Osteocyte (in vitro differentiated cells): Measurements from ENCODE around the gene ARHGEF11. TPM values are rescaled to one million over a fixed set of nuclear protein-coding genes. Genes with fewer than 3 reads are reported as not detected.

Experiments
- DNase-seq: peaks from one replicate; pipeline ENCODE4 v3.0.0; 2021; ENCODE audit warnings: mixed read lengths; ENCODE audit not compliant: unreplicated experiment; ENCODE audit errors: extremely low spot score
- H3K27ac Mint-ChIP-seq: one replicate; pipeline ENCODE4 v1.8.0; 2021; ENCODE audit warnings: mild to moderate bottlenecking, mixed read lengths; ENCODE audit not compliant: unreplicated experiment
- H3K27me3 Mint-ChIP-seq: one replicate; pipeline ENCODE4 v1.8.0; 2021; ENCODE audit warnings: mixed read lengths; ENCODE audit not compliant: unreplicated experiment
- H3K36me3 Mint-ChIP-seq: one replicate; pipeline ENCODE4 v1.8.0; 2021; ENCODE audit warnings: mixed read lengths; ENCODE audit not compliant: unreplicated experiment
- H3K4me1 Mint-ChIP-seq: one replicate; pipeline ENCODE4 v1.8.0; 2021; ENCODE audit warnings: mixed read lengths; ENCODE audit not compliant: unreplicated experiment
- H3K4me3 Mint-ChIP-seq: one replicate; pipeline ENCODE4 v1.8.0; 2021; ENCODE audit warnings: mild to moderate bottlenecking, moderate library complexity, mixed read lengths; ENCODE audit not compliant: unreplicated experiment
- H3K9me3 Mint-ChIP-seq: one replicate; pipeline ENCODE4 v1.8.0; 2021; ENCODE audit warnings: mixed read lengths; ENCODE audit not compliant: unreplicated experiment
- total RNA-seq: library from RNA; stranded (reverse); gene quantifications from 2 replicates; pipeline ENCODE4 v1.2.1, GENCODE V29; 2021
- TF ChIP-seq, protein P1 (sequence below): fragments of 200-600 bp; sonication (generic); IDR thresholded peaks from 2 replicates; pipeline ENCODE4 v1.5.0; 2021; ENCODE audit warnings: antibody characterized with exemption, mild to moderate bottlenecking, moderate library complexity

Gene ARHGEF11
- total RNA-seq, 1 donor from 2014 or later: 42.2 TPM

DNA sequence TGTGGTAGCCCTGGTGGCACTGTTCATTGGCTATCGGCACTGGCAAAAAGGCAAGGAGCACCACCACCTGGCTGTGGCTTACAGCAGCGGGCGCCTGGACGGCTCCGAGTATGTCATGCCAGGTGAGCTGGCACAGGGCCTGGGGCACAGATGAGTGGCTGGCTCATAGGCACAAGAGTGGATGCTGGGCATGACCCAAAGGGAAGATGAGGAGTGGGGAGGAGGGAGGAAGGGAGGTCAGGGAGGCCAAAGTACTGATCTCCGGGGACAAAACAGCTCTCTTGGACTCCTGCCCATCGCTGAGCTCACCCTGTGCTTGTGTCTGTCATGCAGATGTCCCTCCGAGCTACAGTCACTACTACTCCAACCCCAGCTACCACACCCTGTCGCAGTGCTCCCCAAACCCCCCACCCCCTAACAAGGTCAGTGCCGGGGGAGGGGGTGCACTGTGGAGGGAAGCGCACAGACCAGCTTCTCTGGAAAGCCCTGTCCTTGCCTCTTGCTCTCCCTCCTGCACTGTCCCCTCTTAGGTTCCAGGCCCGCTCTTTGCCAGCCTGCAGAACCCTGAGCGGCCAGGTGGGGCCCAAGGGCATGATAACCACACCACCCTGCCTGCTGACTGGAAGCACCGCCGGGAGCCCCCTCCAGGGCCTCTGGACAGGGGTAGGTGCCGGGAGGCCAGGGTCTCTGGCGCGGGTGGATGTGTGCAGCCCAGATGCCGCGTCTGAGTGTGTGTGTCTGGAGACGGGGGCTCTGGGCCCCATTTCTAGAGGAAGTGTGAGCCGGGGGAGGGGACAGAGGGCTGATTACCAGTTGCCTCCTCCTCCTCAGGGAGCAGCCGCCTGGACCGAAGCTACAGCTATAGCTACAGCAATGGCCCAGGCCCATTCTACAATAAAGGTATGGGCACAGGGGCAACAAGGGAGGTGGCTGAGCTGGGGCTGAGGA is 132.4 kb downstream of the ARHGEF11 start:
- Mint-ChIP-seq H3K27ac (no peak overlapping the region), H3K9me3 (no peaks in the 10 kb centered on the region), H3K27me3 (no peaks in the 10 kb centered on the region), H3K4me1 (no peaks in the 10 kb centered on the region), H3K4me3 (no peak overlapping the region), H3K36me3 (peaks cover 24% of the 10 kb centered on the region)
- TF ChIP-seq, protein P1, sequence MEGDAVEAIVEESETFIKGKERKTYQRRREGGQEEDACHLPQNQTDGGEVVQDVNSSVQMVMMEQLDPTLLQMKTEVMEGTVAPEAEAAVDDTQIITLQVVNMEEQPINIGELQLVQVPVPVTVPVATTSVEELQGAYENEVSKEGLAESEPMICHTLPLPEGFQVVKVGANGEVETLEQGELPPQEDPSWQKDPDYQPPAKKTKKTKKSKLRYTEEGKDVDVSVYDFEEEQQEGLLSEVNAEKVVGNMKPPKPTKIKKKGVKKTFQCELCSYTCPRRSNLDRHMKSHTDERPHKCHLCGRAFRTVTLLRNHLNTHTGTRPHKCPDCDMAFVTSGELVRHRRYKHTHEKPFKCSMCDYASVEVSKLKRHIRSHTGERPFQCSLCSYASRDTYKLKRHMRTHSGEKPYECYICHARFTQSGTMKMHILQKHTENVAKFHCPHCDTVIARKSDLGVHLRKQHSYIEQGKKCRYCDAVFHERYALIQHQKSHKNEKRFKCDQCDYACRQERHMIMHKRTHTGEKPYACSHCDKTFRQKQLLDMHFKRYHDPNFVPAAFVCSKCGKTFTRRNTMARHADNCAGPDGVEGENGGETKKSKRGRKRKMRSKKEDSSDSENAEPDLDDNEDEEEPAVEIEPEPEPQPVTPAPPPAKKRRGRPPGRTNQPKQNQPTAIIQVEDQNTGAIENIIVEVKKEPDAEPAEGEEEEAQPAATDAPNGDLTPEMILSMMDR: no peak
- no peak for DNase-seq

DNA sequence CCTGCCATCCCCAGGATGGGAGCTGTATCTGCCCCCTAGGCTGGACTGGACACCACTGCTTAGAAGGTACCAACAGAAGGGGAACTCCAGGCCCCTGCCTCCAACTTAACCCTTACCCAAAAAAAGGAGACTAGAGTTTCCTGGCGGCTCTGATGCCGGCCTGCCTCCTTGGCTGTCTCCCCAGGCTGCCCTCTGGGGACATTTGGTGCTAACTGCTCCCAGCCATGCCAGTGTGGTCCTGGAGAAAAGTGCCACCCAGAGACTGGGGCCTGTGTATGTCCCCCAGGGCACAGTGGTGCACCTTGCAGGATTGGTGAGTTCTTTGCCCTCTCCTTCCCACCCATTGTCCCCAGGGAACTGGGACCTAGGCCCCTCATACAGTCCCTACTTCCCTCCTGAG is 133.2 kb downstream of the ARHGEF11 start:
- DNase-seq: no peak
- Mint-ChIP-seq H3K36me3 (peaks cover 24% of the 10 kb centered on the region), H3K27ac (no peak overlapping the region), H3K4me3 (no peak overlapping the region), H3K9me3 (no peaks in the 10 kb centered on the region), H3K27me3 (no peaks in the 10 kb centered on the region), H3K4me1 (no peaks in the 10 kb centered on the region)
- TF ChIP-seq, protein P1: no peak

DNA sequence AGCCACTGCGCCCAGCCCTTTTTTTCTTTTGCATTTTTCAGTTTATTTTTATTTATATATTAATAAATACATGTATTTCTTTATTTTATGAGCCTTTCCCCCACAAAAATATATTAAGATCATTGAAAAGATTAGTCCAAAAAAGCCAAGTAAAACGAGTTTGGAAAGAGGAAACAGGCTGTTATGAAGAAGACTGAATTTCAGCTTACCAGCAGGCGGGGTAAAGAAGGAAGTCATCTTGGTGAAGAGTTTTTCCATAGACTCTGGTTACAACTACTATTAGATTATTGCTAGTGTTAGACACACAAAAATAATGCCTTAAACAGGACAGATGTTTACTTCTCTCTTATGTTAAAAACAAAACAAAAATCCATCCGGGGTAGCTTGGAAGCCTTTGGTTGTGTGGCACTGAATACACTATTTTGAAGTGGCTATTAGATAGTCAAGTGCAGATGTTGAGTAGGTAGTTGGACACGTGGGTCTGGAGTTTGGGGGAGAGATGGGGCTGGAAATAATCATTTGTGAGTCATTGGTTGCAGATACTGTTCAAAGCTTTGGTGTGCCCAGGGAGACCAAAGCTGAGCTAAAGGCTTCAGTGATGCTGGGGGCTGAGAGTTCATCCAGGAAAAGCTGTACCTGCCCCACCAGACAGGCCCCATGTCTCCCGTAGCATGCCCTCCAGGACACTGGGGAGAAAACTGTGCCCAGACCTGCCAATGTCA is 133.8 kb downstream of the ARHGEF11 start:
- no peak for DNase-seq
- no peak overlapping the region for H3K4me3 Mint-ChIP-seq
- peaks cover 6% of the 10 kb centered on the region for H3K4me1 Mint-ChIP-seq
- no peak overlapping the region for H3K27ac Mint-ChIP-seq
- no peaks in the 10 kb centered on the region for H3K9me3 Mint-ChIP-seq
- TF ChIP-seq, protein P1: no peak
- peaks cover 29% of the 10 kb centered on the region for H3K36me3 Mint-ChIP-seq
- no peaks in the 10 kb centered on the region for H3K27me3 Mint-ChIP-seq

DNA sequence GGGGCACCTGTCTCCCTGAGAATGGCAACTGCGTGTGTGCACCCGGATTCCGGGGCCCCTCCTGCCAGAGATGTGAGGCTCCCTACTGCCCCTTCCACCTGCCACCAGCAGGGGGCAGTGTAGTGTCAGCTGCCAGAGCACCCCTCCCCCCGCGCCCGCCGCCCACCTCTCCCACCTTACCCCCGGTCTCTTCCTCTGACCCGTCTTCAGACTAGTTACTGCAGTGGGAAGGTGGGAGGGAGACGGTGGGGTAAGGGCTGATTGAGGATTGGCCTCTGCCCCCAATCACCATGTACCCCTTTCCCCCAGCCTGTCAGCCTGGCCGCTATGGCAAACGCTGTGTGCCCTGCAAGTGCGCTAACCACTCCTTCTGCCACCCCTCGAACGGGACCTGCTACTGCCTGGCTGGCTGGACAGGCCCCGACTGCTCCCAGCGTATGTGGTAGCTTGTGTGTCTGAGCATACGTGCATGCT is 135.2 kb downstream of the ARHGEF11 start:
- TF ChIP-seq, protein P1: peak; percentile 80
- H3K36me3 Mint-ChIP-seq: peaks cover 30% of the 10 kb centered on the region
- H3K4me3 Mint-ChIP-seq: no peak overlapping the region
- no peaks in the 10 kb centered on the region for H3K9me3 Mint-ChIP-seq
- no peak for DNase-seq
- no peak overlapping the region for H3K27ac Mint-ChIP-seq
- H3K27me3 Mint-ChIP-seq: no peaks in the 10 kb centered on the region
- peaks cover 7% of the 10 kb centered on the region for H3K4me1 Mint-ChIP-seq

DNA sequence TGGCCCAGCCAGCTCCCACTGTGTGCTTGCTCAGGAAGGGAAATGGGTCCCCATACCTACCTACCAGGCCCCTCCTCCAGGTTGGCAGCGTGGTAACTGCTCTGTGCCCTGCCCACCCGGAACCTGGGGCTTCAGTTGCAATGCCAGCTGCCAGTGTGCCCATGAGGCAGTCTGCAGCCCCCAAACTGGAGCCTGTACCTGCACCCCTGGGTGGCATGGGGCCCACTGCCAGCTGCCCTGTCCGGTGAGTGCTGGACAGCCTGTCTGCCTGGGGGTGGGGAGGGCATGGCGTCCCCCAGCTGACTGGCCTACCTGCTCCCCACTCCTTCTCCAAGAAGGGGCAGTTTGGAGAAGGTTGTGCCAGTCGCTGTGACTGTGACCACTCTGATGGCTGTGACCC is 135.9 kb downstream of the ARHGEF11 start:
- H3K4me1 Mint-ChIP-seq: peaks cover 7% of the 10 kb centered on the region
- TF ChIP-seq, protein P1: no peak
- no peak overlapping the region for H3K4me3 Mint-ChIP-seq
- no peaks in the 10 kb centered on the region for H3K27me3 Mint-ChIP-seq
- no peak overlapping the region for H3K27ac Mint-ChIP-seq
- H3K36me3 Mint-ChIP-seq: peaks cover 24% of the 10 kb centered on the region
- DNase-seq: no peak
- H3K9me3 Mint-ChIP-seq: no peaks in the 10 kb centered on the region
